ENCODE measurements around the gene MED14. TPM values are rescaled to one million over a fixed set of nuclear protein-coding genes. Genes with fewer than 3 reads are reported as not detected.

Gene MED14
- total and polyA plus RNA-seq, 2 of the 13 experiments (the other 11 are each of a cell fraction or from before 2014, with no cell fraction given): 10.2 to 16.3 TPM

DNA sequence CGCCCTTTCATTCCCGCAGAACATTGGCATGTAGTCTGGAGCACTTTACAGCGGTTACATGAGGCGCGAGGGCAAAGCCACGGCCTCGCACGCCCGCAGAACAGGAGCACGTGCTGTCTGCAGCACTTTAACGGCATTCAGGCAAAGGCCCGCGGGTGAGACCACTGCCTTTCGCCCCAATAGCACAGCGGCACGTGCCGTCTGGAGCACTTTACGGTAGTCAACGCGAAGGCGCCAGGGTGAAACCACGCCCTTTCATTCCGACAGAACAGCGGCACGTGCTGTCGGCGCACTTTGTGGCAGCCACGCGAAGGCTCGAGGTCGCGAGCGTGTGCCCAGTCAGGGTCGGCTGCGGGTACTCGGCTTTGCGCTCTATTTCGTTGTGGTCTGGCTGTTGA, 112.2 kb downstream of the MED14 start, which contains the start of gene MPC1L:
Gene MPC1L, plus strand, starts transcription at position 290 of the 398 bp plus-strand sequence. CDS start 138 bp downstream, outside the sequence.
- ChIA-PET CTCF (ENCODE audit: low intra/inter-chr PET ratio, low total read pairs) (no interaction called here), POLR2A (no interaction called here)
- Histone ChIP-seq H3K4me2 (ENCODE audit: low read depth, low read length) (no peak within 1 kb of the TSS), H3K4me1 (ENCODE audit: insufficient read depth, low read length) (peaks cover 2% of the 10 kb centered on the region), H3K9ac (ENCODE audit: insufficient read depth, low read depth, low read length) (no peak within 1 kb of the TSS), H4K20me1 (ENCODE audit: insufficient read depth, low read length) (no peaks in the 10 kb centered on the region), H3K27ac (ENCODE audit: extremely low read length, insufficient read depth, low read length) (no peak within 1 kb of the TSS), H3K9me3 (ENCODE audit: low read length) (no peaks in the 10 kb centered on the region), H3K27me3 (ENCODE audit: control insufficient read depth in 1 of 2, insufficient read depth in 2 of 2, low read length in 2 of 2) (no peaks in the 10 kb centered on the region), H3K79me2 (ENCODE audit: insufficient read depth, low read length) (no peaks in the 10 kb centered on the region), H3K4me3 (replicated peaks in 1 of 3; ENCODE audit: insufficient read depth in 1 of 3, low read depth in 2 of 3, low read length in 3 of 3) (no peak within 1 kb of the TSS), H2AFZ (ENCODE audit: low read length) (no peak within 1 kb of the TSS), H3K36me3 (replicated peaks in 1 of 2; ENCODE audit: control insufficient read depth in 1 of 2, insufficient read depth in 2 of 2, low read length in 2 of 2) (no peaks in the 10 kb centered on the region; a peak in 1 of 5 replicates)
- WGBS (ENCODE audit: low lambda C conversion rate): over 99% methylated on average over 16 of the region's 38 CpGs
- intact Hi-C loops (cut with micrococcal nuclease; ENCODE audit: unreplicated experiment): no loop called here
- no TSS peak for BruUV-seq (replicated peaks)
- DNase-seq (ENCODE audit: low spot score) (no peak), FAIRE-seq (no peak), ATAC-seq (no peak)
- TF ChIP-seq AHR (CRISPR knock-in tag; IDR thresholded peaks at IDR 0.05) (no peak), RELA (CRISPR knock-in tag; IDR thresholded peaks at IDR 0.05) (no peak), ZNF749 (CRISPR knock-in tag; IDR thresholded peaks at IDR 0.05; ENCODE audit: borderline replicate concordance) (no peak), HNRNPH1 (optimal IDR thresholded peaks at IDR 0.05; ENCODE audit: low read depth, low read length) (no peak), HMGA1 (CRISPR knock-in tag; conservative IDR thresholded peaks at IDR 0.05) (no peak), GABPB1 (CRISPR knock-in tag; IDR thresholded peaks at IDR 0.05) (no peak), EHMT2 (IDR thresholded peaks at IDR 0.05; ENCODE audit: borderline replicate concordance, low read depth, low read length) (no peak), KLF16 (CRISPR knock-in tag; IDR thresholded peaks at IDR 0.05) (no peak), ZMYM2 (CRISPR knock-in tag; IDR thresholded peaks at IDR 0.05) (no peak), NCOA5 (CRISPR knock-in tag; IDR thresholded peaks at IDR 0.05) (no peak), NFIC (IDR thresholded peaks at IDR 0.05; ENCODE audit: low read length) (no peak)
- in situ Hi-C loops (cut with HindIII; ENCODE audit: extremely low pct_ligation_motif_present, low pct_unique_long_range_greater_than_20kb): no loop called here

Measured in HepG2 (cell line).